ENCODE results near the gene ZFAND2B. TPM values are rescaled to one million over a fixed set of nuclear protein-coding genes. Genes with fewer than 3 reads are reported as not detected.

ZFAND2B gene
- total RNA-seq, 4 donors from 2014 or later, result 34.7 to 44.5 (median 37.6) TPM

DNA sequence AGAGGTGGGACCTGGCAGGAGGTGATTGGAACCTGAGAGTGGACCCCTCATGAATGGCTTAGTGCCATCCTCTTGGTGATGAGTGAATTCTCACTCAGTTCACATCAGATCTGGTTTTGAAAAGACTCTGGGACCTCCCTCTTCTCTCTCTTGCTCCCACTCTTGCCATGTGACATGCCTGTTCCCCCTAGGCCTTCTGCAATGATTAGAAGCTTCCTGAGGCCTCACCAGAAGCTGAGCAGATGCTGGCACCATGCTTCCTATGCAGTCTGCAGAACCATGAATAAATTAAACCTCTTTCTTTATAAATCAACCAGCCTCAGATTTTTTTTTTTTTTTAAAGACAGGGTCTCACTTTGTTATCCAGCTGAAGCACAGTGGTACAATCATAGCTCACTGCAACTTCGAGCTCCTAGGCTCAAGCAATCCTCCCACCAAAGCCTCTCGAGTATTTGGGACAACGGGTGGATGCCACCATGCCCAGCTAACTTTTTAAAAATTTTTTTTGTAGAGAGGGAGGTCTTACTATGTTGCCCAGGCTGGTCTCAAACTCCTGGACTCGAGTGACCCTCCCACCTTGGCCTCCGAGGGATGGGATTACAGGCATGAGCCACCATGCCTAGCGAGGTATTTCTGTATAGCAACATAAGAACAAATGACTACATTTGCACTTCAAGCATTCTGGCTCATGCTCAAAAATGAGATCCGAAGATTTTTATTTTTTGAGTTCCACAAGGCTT lies 2.0 kb upstream of the ZFAND2B start:
- H3K4me1 ChIP-seq, result peaks cover 0 to 29% (median 9%) of the 10 kb centered on the region in 3 donors
- TF ChIP-seq POLR2A (IDR thresholded peaks at IDR 0.05) (no peak), EP300 (IDR thresholded peaks at IDR 0.05) (no peak), POLR2AphosphoS5 (IDR thresholded peaks at IDR 0.05) (no peak)
- TF ChIP-seq, protein P1, sequence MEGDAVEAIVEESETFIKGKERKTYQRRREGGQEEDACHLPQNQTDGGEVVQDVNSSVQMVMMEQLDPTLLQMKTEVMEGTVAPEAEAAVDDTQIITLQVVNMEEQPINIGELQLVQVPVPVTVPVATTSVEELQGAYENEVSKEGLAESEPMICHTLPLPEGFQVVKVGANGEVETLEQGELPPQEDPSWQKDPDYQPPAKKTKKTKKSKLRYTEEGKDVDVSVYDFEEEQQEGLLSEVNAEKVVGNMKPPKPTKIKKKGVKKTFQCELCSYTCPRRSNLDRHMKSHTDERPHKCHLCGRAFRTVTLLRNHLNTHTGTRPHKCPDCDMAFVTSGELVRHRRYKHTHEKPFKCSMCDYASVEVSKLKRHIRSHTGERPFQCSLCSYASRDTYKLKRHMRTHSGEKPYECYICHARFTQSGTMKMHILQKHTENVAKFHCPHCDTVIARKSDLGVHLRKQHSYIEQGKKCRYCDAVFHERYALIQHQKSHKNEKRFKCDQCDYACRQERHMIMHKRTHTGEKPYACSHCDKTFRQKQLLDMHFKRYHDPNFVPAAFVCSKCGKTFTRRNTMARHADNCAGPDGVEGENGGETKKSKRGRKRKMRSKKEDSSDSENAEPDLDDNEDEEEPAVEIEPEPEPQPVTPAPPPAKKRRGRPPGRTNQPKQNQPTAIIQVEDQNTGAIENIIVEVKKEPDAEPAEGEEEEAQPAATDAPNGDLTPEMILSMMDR (IDR thresholded peaks at IDR 0.05), result no peak
- ATAC-seq, result no peak
- peaks cover 7% of the 10 kb centered on the region for H3K27me3 ChIP-seq
- no peak overlapping the region for H3K4me3 ChIP-seq
- H3K36me3 ChIP-seq, result peaks cover 0 to 14% of the 10 kb centered on the region in 2 donors
- 81 to 88% methylated on average over 6 of the region's 7 CpGs for WGBS, 2 donors (ENCODE audit: low coverage in 1 of 2)
- no peak overlapping the region for H3K27ac ChIP-seq
- H3K9me3 ChIP-seq, result no peaks in the 10 kb centered on the region

DNA sequence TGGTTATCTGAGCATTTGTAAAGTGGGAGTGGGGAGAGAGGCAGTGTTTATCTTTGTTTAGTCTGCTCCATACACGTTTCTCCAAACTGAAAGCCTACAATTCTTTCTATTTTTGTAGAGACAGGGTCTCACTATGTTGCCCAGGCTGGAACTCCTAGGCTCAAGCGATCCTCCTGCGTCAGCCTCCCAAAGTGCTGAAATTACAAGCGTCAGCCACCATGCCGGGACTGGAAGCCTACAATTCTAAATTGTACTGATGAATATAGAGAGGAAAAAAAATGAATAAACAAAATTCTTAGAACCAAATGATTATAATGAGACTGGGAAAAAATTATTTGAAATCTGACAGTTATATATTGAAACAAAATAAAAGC lies 1.4 kb upstream of the ZFAND2B start:
- ATAC-seq, result no peak
- Histone ChIP-seq H3K27ac (no peak overlapping the region), H3K4me3 (no peak overlapping the region), H3K36me3 (peaks cover 0 to 19% of the 10 kb centered on the region in 2 donors), H3K9me3 (no peaks in the 10 kb centered on the region), H3K4me1 (peaks cover 0 to 29% (median 9%) of the 10 kb centered on the region in 3 donors), H3K27me3 (peaks cover 4% of the 10 kb centered on the region)
- 68 to 72% methylated on average over 3 to 4 of the region's 5 CpGs for WGBS, 2 donors (ENCODE audit: low coverage in 1 of 2)
- TF ChIP-seq EP300 (IDR thresholded peaks at IDR 0.05) (no peak), POLR2A (IDR thresholded peaks at IDR 0.05) (no peak), POLR2AphosphoS5 (IDR thresholded peaks at IDR 0.05) (no peak)
- TF ChIP-seq, protein P1 (IDR thresholded peaks at IDR 0.05), result no peak

DNA sequence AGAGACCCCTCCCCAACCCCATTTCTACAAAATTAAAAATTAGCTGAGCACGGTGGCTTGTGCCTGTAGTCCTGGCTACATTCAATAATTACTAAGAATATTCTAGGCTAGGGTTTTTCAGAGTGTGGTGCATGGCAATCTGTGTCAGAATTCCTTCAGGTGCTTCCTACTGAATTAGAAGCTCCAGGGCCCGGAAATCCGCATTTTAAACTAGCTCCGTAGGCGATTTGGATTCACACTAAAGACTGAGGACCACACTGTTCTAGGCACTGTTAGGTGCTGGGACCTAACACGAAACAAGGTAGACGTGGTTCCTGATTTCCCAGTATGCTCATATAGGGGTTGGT lies 628 bp upstream of the ZFAND2B start:
- WGBS, 2 donors (ENCODE audit: low coverage in 1 of 2), result 10 to 12% methylated on average over 4 to 7 of the region's 7 CpGs
- no peaks in the 10 kb centered on the region for H3K27me3 ChIP-seq
- ATAC-seq, result no peak
- H3K36me3 ChIP-seq, result peaks cover 0 to 27% of the 10 kb centered on the region in 2 donors
- H3K27ac ChIP-seq, result peak overlapping the region; percentile 73 to 99 (median 93)
- no peaks in the 10 kb centered on the region for H3K9me3 ChIP-seq
- TF ChIP-seq POLR2A (IDR thresholded peaks at IDR 0.05), result no peak
- no peak for TF ChIP-seq EP300 (IDR thresholded peaks at IDR 0.05)
- TF ChIP-seq, protein P1 (IDR thresholded peaks at IDR 0.05), result no peak
- no peak for TF ChIP-seq POLR2AphosphoS5 (IDR thresholded peaks at IDR 0.05)
- H3K4me1 ChIP-seq, result peaks cover 0 to 29% (median 9%) of the 10 kb centered on the region in 3 donors
- peak overlapping the region; percentile 59 to 68 for H3K4me3 ChIP-seq

DNA sequence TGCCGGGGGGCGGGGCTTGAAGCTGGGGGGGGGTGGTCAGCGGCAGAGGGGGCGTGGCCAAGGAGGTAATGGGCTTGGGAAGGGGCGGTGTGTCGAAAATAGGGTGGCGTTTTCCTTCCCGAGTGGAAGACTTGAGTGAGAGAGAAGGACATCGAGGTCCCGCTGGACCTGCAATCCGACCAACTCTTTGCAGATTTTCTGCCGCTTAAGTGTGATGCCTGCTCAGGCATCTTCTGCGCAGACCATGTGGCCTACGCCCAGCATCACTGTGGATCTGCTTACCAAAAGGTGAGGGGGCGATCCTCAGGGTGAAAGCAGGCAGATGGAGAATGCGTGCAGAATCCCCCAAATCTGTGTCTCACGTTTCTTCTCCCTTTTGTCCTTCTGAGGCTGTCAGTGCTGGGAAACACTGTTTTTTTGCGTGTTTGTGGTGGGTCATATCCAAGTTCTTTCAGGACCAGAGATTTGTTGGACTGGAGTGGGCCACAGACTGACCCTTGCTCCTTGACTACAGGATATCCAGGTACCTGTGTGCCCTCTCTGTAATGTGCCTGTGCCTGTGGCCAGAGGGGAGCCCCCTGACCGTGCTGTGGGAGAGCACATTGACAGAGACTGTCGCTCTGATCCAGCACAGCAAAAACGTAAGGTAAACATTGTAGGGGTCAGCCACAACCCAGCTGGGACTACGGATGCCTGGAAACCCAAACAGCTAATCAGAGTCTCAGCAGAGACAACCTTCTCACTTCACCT lies 727 bp downstream of the ZFAND2B start:
- H3K27me3 ChIP-seq, result no peaks in the 10 kb centered on the region
- peaks cover 0 to 29% (median 9%) of the 10 kb centered on the region in 3 donors for H3K4me1 ChIP-seq
- H3K27ac ChIP-seq, result peak overlapping the region; percentile 73 to 99 (median 93)
- ATAC-seq, result no peak
- peaks cover 0 to 39% of the 10 kb centered on the region in 2 donors for H3K36me3 ChIP-seq
- no peaks in the 10 kb centered on the region for H3K9me3 ChIP-seq
- 0% methylated on average over 7 to 12 of the region's 22 CpGs for WGBS, 2 donors (ENCODE audit: low coverage in 1 of 2)
- TF ChIP-seq, protein P1 (IDR thresholded peaks at IDR 0.05), result no peak
- TF ChIP-seq POLR2A (IDR thresholded peaks at IDR 0.05), result no peak
- no peak for TF ChIP-seq POLR2AphosphoS5 (IDR thresholded peaks at IDR 0.05)
- TF ChIP-seq EP300 (IDR thresholded peaks at IDR 0.05), result no peak
- H3K4me3 ChIP-seq, result peak overlapping the region; percentile 59 to 68

Data from gastroesophageal sphincter (tissue), 4 donors.